Right lobe of liver (tissue), 6 donors: ENCODE data around the gene CBY1. TPM values are rescaled to one million over a fixed set of nuclear protein-coding genes. Genes with fewer than 3 reads are reported as not detected.

Source experiments
- ATAC-seq, 4 donors: fragments of 200-7000 bp; cut with Tn5 transposase; one replicate each; pipeline ENCODE4 v1.9.1; 2020; ENCODE audit warnings: mild to moderate bottlenecking in 4 of 4, moderate library complexity in 4 of 4
- DNase-seq, 3 donors: peaks; one replicate each; pipeline ENCODE4 v3.0.0-alpha.2; 2020
- H3K27ac ChIP-seq, 3 donors: fragments of 200-600 bp; one replicate each; pipeline ENCODE4 v1.8.0; 2022
- H3K27me3 ChIP-seq, 2 donors: fragments of 200-600 bp; one replicate each; pipeline ENCODE4 v1.8.0; 2022
- H3K36me3 ChIP-seq, 4 donors: fragments of 200-600 bp; sonication (generic) in 1 of 4; one replicate each; pipeline versions ENCODE4 v1.5.1 to v1.8.0; 2017 to 2022; ENCODE audit warnings: control low read depth in 1 of 4
- H3K4me1 ChIP-seq, 4 donors: fragments of 200-600 bp; sonication (generic) in 1 of 4; one replicate each; pipeline versions ENCODE4 v1.5.1 to v1.8.0; 2017 to 2022; ENCODE audit warnings: control low read depth in 1 of 4
- H3K4me3 ChIP-seq, 3 donors: fragments of 200-600 bp; one replicate each; pipeline ENCODE4 v1.8.0; 2022
- H3K9me3 ChIP-seq, 4 donors: fragments of 200-600 bp; sonication (generic) in 1 of 4; one replicate each; pipeline versions ENCODE4 v1.5.1 to v1.8.0; 2017 to 2022; ENCODE audit warnings: control low read depth in 1 of 4
- POLR2A ChIP-seq: fragments of 450-650 bp; IDR thresholded peaks from one replicate; pipeline ENCODE4 v1.6.1; 2017; ENCODE audit warnings: antibody characterized with exemption, mild to moderate bottlenecking
- WGBS: methylation state at CpG from one replicate; pipeline ENCODE4 v1.1.6; 2018; ENCODE audit warnings: low coverage, low lambda C conversion rate; ENCODE audit not compliant: insufficient coverage; ENCODE audit errors: missing lambda C conversion rate; 5-methylcytosine and 5-hydroxymethylcytosine counted together
- intact Hi-C, 2 donors: fragments of 100-400 bp; cut with DNase I; formaldehyde crosslinking; loops; one replicate each; pipeline versions ENCODE4 v1.11.2 to v1.14.1; 2022
- total RNA-seq, 6 experiments: library from RNA; depleted of rRNA in 2 of 6; stranded (reverse); fragments of >200 nt in 2 of 6; fragmentation: NEBNext Ultra II Directional in 3 of 6; extraction: Animal tissue kit (Norgen Biotek cat#: 25700) in 3 of 6; gene quantifications; one replicate each; pipeline versions ENCODE4 v1.1.0 to v1.2.4, GENCODE V29; 2016 to 2023
- TF ChIP-seq, protein P1 (sequence below), 4 donors: fragments of 200-600 bp in 3 of 4; fragments of 450-650 bp in 1 of 4; IDR thresholded peaks; one replicate each; pipeline versions ENCODE4 v1.5.1 to v1.8.0; 2016 to 2022; ENCODE audit warnings: antibody characterized with exemption in 4 of 4, mild to moderate bottlenecking in 2 of 4
- donor health status: DM: no; HTN: yes; CAD: no.
- donor health status: DM: no; HTN: no; CAD: no.
- donor health status: DM: no; HTN: no; CAD: no.
- donor health status: DM: no; HTN: yes; CAD: no.
- donor health status: DM: no; HTN: yes; CAD: no.

The CBY1 gene
- total RNA-seq, 6 experiments from 2014 or later, result 6.1 to 14.4 (median 11.6) TPM

DNA sequence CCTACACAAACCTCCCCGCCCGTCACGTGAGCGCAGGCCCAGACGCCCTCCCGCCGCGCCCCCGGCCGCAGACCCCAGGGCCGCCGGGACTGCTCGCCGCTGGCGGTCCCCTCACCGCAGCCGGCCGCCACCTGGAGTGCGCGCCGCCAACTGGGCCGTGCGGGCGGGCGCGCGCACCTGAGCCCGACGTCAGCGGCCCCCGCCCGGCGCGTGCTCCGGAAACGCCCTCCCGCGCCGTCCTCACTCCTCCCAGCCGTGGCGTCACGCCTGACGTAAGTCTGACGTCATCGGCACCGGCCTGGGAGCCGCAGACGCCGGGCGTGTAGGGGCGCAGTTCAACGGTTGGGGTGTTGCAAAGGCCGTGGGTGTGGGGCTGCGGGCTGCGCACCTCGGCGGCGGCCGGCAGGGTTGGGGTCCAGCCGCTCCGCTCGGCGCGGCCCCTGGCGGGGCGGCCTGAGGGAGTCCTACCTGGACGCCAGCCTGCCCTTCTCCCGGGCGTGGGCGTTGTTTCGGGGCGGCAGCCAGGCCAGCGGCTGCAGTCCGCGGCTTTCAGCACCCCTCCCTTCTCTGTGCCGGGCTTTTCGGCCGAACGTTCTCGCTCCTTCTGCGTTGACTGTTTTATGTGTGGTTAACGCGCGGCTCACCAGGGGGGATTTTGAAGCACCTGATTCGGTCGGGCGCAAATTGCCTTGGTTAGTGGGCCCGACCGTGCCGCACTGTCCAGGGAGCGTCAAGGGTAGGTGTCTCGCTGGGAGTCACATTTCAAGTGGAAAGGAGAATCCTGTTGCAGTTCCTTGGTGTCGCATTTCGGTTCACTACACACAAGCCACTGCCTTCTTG, 44.6 kb downstream of the CBY1 start, which contains the start of gene JOSD1:
TSS of gene JOSD1 (minus strand) at position 155 of the 840 bp plus-strand sequence. CDS start 956 bp downstream, outside the sequence.
- TF ChIP-seq, protein P1, sequence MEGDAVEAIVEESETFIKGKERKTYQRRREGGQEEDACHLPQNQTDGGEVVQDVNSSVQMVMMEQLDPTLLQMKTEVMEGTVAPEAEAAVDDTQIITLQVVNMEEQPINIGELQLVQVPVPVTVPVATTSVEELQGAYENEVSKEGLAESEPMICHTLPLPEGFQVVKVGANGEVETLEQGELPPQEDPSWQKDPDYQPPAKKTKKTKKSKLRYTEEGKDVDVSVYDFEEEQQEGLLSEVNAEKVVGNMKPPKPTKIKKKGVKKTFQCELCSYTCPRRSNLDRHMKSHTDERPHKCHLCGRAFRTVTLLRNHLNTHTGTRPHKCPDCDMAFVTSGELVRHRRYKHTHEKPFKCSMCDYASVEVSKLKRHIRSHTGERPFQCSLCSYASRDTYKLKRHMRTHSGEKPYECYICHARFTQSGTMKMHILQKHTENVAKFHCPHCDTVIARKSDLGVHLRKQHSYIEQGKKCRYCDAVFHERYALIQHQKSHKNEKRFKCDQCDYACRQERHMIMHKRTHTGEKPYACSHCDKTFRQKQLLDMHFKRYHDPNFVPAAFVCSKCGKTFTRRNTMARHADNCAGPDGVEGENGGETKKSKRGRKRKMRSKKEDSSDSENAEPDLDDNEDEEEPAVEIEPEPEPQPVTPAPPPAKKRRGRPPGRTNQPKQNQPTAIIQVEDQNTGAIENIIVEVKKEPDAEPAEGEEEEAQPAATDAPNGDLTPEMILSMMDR (IDR thresholded peaks at IDR 0.05), result peak in 1 of 4 donors; percentile 5
- TF ChIP-seq POLR2A, result peak; percentile 99
- Histone ChIP-seq H3K27me3 (no peaks in the 10 kb centered on the region), H3K4me3 (peak within 1 kb of the TSS; percentile 62 to 69 (median 67)), H3K36me3 (no peaks in the 10 kb centered on the region), H3K27ac (peak within 1 kb of the TSS; percentile 97 to 99 (median 98)), H3K9me3 (no peaks in the 10 kb centered on the region), H3K4me1 (peaks cover 0 to 56% (median 9%) of the 10 kb centered on the region in 4 donors)
- DNase-seq (peak; percentile 97 to 98 (median 97)), ATAC-seq (peak; percentile 40 to 67 (median 60))
- intact Hi-C loops, result no loop called here
- WGBS, result 4% methylated on average over 12 of the region's 94 CpGs

DNA sequence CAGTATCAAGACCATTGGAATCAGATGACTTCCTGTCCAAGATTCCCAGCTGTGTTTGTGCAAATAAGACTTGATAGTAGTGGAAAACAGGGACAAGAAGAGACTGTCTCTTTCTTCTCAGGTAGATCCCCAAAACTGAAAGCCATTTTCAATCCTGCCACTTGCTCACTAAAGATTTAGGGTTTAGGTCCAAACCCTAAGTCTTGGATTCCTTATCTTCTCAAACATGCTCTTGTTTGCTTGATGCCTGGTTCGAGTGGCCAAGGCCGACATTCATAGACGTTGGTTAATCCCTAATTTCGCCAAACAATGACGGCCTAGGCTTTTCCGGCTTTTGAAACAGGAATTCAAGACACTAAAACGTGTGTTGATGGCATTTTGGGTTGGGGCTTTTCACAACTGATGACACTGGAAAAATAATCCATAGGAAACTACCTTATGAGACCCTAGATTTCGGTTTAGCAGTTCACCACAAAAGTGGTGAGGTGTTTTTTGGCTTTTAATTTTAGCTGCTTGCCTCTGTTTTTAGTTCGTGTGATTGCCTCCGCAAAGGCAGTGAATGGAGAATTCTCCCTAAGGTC, 48.3 kb downstream of the CBY1 start:
- TF ChIP-seq, protein P1 (IDR thresholded peaks at IDR 0.05), result no peak
- no peak for TF ChIP-seq POLR2A
- Histone ChIP-seq H3K9me3 (no peaks in the 10 kb centered on the region), H3K27ac (peak overlapping the region; percentile 60 to 94 (median 67)), H3K4me3 (peak overlapping the region; percentile 4 to 6 (median 5)), H3K4me1 (peaks cover 0 to 34% (median 7%) of the 10 kb centered on the region in 4 donors), H3K36me3 (peaks cover 0 to 2% (median 0%) of the 10 kb centered on the region in 4 donors), H3K27me3 (no peaks in the 10 kb centered on the region)
- 6% methylated on average over 10 of the region's 10 CpGs for WGBS
- intact Hi-C loops, result no loop called here
- DNase-seq, result no peak
- ATAC-seq, result no peak

DNA sequence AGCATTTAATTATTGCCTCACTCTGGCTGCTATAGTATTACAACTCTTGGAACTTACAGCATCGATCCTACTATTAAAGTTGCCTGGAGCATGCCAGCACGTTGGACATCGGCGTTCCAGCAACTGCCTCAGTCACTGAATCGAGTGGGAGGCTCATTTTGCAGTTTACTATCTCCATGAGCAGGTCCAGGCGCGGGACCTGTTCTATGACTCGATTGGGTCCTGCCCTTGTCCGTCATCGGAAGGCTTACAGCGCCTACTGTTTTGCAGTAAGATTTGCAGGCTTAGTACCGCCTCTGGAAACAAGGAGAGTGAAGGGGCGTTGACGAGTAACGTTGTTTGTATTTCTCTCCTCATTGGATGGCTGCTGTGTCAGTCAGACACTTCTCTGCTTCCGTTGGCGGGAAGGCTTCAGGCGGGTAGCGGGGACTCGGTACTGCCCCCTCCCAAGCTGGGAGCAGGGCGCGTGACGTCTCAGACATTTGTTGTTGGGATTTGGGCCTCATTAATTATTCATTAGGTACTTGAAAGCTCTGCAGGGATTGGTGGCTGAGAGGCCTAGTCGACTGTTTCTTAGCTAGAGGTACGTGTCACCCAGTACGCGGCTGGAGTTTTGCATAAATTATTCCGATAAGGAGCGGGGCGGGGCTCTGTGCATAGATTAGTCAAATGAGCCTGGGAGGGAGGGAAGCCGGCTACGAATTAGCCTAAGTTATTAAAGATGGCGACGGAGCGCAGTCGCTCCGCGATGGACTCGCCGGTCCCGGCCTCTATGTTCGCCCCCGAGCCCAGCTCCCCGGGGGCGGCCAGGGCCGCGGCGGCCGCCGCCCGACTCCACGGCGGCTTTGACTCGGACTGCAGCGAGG, 49.0 kb downstream of the CBY1 start, which contains the start of gene GTPBP1:
TSS of gene GTPBP1 (plus strand) at position 710 of the 866 bp plus-strand sequence. CDS start at position 722, 12 bp downstream.
- Histone ChIP-seq H3K4me1 (peaks cover 0 to 31% (median 7%) of the 10 kb centered on the region in 4 donors), H3K36me3 (peaks cover 0 to 4% (median 0%) of the 10 kb centered on the region in 4 donors), H3K9me3 (no peaks in the 10 kb centered on the region), H3K27ac (peak within 1 kb of the TSS; percentile 93 to 97 (median 96)), H3K27me3 (no peaks in the 10 kb centered on the region), H3K4me3 (peak within 1 kb of the TSS; percentile 76 to 89 (median 85))
- intact Hi-C loops, result no loop called here
- DNase-seq (peak; percentile 97 to 99 (median 99)), ATAC-seq (peak; percentile 80 to 91 (median 86))
- TF ChIP-seq, protein P1 (IDR thresholded peaks at IDR 0.05), result peak in 2 of 4 donors; percentile 29 to 36
- peak; percentile 90 for TF ChIP-seq POLR2A
- under 1% methylated on average over 28 of the region's 55 CpGs for WGBS
